HG02973 (cell line): ENCODE results near the gene CNR1.
A peak's percentile ranks its signal among the peaks of the same experiment; 100 is the strongest.

ENCODE experiments used
- ATAC-seq: cut with Tn5 transposase; IDR thresholded peaks from one replicate; pipeline ENCODE4 v1.9.1; 2021; ENCODE audit warnings: moderate library complexity; ENCODE audit not compliant: unreplicated experiment

Gene CNR1

DNA sequence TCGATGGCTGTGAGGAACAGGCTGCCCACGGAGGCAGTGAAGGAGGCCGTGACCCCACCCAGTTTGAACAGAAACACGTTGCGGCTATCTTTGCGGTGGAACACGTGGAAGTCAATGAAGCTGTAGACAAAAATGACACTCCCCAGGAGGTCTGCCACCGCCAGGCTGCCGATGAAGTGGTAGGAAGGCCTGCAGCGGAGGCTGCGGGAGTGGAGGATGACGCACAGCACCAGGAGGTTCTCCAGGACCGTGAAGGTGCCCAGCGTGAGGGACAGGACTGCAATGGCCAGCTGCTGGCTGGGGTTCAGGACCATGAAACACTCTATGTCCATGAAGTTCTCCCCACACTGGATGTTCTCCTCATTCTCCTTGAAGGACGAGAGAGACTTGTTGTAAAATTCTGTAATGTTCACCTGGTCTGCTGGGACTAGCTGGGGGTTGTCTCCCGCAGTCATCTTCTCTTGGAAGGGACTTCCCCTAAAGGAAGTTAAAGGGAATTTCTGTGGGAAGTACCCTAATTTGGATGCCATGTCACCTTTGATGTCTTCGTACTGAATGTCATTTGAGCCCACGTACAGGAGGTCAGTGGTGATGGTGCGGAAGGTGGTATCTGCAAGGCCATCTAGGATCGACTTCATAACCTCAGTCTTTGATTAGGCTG is 21.4 kb downstream of the CNR1 start:
- ATAC-seq, result no peak

DNA sequence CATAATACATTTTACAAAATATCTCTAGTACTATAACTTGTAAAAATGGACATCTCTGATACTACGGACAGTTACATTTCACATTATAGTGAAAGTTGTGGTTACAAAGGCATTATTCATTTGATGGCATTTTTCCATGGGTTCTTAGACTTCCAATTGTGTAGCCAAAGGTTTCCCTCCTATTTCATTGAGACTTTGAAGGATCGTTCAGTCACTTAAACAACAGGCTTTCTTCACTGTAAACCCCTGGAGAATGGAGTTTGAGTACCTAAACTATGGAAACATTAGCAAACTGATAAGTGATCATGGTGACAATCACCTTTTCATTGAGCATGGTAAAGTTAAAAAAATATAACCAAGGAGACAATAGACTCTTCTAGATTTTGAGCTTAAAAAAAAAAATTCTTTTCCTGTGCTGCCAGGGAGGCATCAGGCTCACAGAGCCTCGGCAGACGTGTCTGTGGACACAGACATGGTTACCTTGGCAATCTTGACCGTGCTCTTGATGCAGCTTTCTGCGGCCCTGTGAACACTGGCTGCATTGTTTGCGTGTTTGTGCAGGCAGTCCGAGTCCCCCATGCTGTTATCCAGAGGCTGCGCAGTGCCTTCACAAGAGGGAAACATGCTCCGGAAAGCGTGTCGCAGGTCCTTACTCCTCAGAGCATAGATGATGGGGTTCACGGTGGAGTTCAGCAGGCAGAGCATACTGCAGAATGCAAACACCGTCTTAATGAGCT is 22.6 kb downstream of the CNR1 start:
- ATAC-seq, result no peak

DNA sequence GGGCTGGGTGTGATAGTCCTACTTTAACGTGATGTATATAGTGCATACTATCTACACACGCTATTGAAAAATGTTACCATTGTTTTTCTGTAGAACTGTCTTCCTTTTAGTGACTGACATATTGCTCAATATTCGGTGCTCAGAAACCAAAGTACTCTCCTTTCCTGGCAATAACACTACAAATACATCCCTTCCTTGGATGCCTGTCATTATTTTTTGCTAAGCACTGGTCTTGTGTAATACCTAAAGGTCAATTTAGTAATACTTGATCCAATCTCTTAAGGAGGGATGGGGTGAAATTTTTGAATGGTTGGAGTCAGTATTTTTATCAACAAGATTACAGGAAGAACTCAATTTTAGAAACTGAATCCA is 23.9 kb downstream of the CNR1 start:
- ATAC-seq, result no peak

DNA sequence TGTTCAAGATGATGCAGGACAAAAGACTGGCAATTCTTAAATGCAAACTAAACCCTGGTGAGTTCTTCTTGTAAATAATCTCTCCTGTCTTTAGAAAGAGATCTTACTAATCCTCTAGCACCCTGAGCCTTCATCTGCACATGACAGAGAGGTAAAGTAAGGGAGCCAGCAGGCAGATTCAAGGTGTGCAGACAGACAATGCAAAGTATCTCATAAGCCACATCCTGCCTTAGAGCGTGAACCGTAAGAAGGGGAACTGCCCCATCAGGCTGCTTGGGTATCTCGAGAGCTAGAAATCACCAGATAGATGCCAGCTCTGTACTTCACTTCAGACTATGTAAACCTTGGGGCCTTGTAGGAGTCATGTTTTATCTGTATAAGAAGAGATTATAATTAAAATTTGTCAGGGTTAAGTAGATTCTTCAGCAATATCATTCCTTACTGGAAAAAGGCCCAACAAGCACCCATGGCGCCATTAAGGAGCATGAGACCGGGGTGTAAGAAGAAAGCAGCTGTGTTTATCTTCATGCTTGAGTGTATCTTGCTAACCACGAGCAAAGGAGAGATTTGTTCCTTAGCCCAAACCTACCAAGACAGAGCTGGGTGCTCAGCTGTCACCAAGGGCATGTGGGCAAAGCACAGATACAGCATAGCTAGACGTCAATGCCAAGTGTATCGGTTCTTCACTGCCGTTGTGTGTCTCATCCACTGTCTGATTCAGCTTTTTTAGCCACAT is 24.4 kb downstream of the CNR1 start:
- ATAC-seq, result peak; percentile 96

GRCh38 chr6:88137915-88138314 is 28.2 kb downstream of the CNR1 start:
- no peak for ATAC-seq

- ATAC-seq, result peak; percentile 77
Measured at GRCh38 chr6:88135578-88136114, 30.5 kb downstream of the CNR1 start.

DNA sequence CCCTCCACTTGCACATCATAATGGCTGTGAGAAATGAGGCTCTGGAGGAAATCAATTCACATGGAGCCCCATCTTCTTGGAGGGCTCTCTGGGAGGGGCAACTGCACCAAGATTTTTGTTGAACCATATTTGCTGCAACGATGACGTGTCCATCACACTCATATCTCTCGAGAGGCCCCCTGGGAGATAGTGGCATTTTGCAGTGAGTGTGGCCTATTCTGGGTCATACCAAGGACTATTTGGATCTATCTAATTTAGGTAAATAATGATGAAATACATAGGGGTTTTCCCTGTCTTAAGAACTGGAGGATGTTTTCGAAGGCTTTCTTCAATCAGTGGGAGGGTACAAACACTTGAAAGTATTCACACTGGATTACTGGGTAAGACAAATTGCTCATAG is 31.6 kb downstream of the CNR1 start:
- no peak for ATAC-seq

- no peak for ATAC-seq
Measured at GRCh38 chr6:88133718-88134117, 32.4 kb downstream of the CNR1 start.

DNA sequence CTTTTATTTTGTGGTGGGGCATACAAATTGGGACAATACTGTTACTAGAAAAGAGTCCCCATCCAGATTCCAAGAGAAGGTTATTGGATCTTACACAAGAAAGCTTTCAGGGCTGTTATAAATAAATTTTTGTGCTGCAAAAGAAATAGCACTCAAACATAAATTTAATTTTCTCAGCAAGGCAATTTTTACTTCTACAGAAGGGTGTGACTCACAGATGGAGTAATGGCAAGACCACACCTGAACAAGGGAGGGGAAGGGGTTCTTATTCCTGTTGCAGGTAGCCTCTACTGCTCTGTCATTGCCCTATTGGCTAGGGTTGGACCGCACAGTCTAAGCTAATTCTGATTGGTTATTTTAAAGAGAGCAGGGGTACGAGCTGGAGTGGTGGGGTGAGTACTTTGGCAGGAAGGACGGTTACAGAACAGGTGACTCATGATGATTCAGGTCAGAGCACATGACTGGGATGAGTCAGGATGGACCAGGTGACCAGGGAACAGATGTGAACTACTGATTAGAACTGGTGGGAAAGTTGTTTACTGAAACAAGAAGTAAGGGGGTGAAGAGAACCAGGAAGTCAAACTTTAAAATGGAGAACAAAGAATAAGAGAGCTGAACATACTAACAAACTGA is 41.1 kb downstream of the CNR1 start:
- no peak for ATAC-seq

DNA sequence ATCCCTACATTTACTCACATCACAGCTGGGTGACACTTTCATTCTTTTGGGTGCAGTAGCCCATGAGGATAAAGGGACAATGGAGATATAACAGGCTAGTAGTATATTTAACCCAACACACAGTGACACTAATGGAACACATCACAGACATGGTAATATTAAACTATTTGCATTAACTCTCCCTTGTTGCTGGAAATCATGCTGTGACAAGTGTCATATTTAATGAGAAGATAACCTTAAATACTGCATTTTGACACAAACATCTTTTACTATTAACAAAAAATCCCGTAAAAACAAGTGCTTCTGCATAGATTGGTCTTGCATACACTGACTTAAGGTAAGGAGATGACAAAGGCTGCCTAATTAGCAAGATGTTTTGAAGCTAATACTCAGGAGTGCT is 45.5 kb downstream of the CNR1 start:
- ATAC-seq, result no peak

GRCh38 chr6:88119769-88120168 is 46.4 kb downstream of the CNR1 start:
- no peak for ATAC-seq

GRCh38 chr6:88116276-88116675 is 49.9 kb downstream of the CNR1 start:
- no peak for ATAC-seq

DNA sequence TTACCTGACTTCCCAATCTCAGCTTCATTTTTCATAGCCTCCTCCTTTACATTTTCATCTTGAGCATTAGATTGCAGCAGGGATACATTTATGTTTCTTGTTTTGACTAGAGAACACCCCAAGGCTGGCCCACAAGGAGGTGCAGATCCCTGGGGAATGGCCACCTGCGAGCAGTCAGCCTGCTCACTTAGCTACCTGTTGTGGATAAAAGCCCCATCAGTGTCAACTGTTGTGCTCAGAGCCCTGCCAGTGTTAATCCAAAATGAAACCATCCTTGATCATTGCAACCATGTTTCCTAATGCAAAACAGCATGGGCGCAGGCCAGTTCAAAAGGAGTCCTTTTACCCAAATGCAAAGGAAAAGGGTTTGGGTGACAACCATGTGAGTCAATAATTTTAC is 50.8 kb downstream of the CNR1 start:
- no peak for ATAC-seq

DNA sequence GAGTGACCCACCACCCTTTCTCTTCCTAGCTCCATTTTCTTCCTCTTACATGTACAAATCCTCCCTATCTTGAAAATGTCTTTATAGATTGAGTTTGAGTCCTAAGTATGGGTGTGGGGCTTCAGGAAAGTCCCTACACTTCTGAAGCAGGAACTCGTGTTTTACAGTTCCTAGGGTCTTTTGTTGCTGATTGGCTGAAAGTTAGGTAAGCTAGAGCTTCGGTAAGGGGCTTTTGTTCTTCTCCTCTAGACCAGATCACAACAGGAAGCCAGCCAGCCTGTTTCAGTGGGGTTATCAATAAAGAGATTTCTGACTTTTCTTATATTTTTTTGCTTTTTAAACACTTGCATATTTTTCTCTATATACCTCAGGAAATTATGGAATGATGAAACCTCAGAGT is 51.3 kb downstream of the CNR1 start:
- no peak for ATAC-seq

- ATAC-seq, result no peak
Measured at GRCh38 chr6:88111991-88112390, 54.2 kb downstream of the CNR1 start.

GRCh38 chr6:88107241-88107640 is 58.9 kb downstream of the CNR1 start:
- no peak for ATAC-seq

DNA sequence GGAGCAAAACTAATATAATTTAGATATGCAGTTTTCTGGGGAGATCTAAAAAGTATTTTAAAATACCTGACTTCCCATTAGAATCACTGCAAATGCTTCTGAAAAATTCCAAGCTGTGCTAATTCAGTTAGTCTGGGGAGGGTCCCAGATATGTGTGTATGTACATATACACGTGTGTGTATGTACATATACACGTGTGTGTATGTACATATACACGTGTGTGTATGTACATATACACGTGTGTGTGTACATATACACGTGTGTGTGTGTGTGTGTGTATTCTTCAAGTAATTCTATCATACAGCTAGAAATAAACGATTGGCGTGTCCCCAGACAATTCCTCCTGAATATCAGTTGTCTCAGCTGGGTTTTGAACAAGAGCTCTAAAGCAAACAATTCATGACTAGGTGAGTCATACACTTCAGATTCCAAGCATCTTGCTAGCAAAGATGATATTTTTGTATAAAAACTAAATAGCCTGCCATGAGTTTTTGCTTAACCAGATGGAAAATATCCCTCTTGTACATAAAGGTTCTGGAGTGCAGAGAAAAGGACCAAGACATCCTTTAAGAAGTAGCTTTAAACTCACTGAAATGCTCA is 60.3 kb downstream of the CNR1 start:
- no peak for ATAC-seq
